Spleen (tissue), 11 donors: ENCODE measurements around the gene MPPED2. TPM values are rescaled to one million over a fixed set of nuclear protein-coding genes. Genes with fewer than 3 reads are reported as not detected.

Source experiments
- DNase-seq: peaks from one replicate; pipeline ENCODE4 v3.0.0-alpha.2; 2020
- H3K27ac ChIP-seq, 8 donors: fragments of 200-600 bp; sonication (generic) in 7 of 8; 1 replicate in 4 of 8; 2 replicates in 4 of 8; pipeline versions ENCODE4 v1.5.0 to v1.8.0; 2016 to 2021; ENCODE audit warnings: inconsistent platforms in 4 of 8, mild to moderate bottlenecking in 4 of 8, moderate library complexity in 1 of 8
- H3K27me3 ChIP-seq, 7 donors: fragments of 200-600 bp; sonication (generic) in 6 of 7; replicated peaks in 1 of 7; 1 replicate in 4 of 7; 2 replicates in 3 of 7; pipeline versions ENCODE4 v1.5.0 to v1.8.0; 2016 to 2021; ENCODE audit warnings: inconsistent platforms in 3 of 7, mild to moderate bottlenecking in 1 of 7
- H3K36me3 ChIP-seq, 6 donors: fragments of 200-600 bp; sonication (generic) in 5 of 6; 1 replicate in 4 of 6; 2 replicates in 2 of 6; pipeline versions ENCODE4 v1.5.0 to v1.8.0; 2016 to 2021; ENCODE audit warnings: inconsistent platforms in 2 of 6
- H3K4me1 ChIP-seq, 6 donors: fragments of 200-600 bp; sonication (generic) in 5 of 6; 1 replicate in 3 of 6; 2 replicates in 3 of 6; pipeline versions ENCODE4 v1.5.0 to v1.8.0; 2016 to 2021; ENCODE audit warnings: inconsistent platforms in 3 of 6
- H3K4me3 ChIP-seq, 8 donors: fragments of 200-600 bp; sonication (generic) in 7 of 8; 1 replicate in 4 of 8; 2 replicates in 4 of 8; pipeline versions ENCODE4 v1.5.0 to v1.8.0; 2016 to 2021; ENCODE audit warnings: inconsistent platforms in 4 of 8, mild to moderate bottlenecking in 4 of 8, moderate library complexity in 2 of 8
- H3K9me3 ChIP-seq, 8 donors: fragments of 200-600 bp; sonication (generic) in 7 of 8; 1 replicate in 4 of 8; 2 replicates in 4 of 8; pipeline versions ENCODE4 v1.5.0 to v1.8.0; 2016 to 2021; ENCODE audit warnings: inconsistent platforms in 4 of 8
- POLR2A ChIP-seq, 3 donors: fragments of 450-650 bp; IDR thresholded peaks; one replicate each; pipeline ENCODE4 v1.5.1; 2017; ENCODE audit warnings: antibody characterized with exemption in 3 of 3, mild to moderate bottlenecking in 1 of 3
- POLR2AphosphoS5 ChIP-seq, 3 donors: sonication (generic); formaldehyde crosslinking; IDR thresholded peaks; one replicate each; pipeline ENCODE4 v1.5.1; 2017; ENCODE audit warnings: antibody characterized with exemption in 3 of 3
- WGBS, 5 donors: extraction: QIAGEN DNeasy Blood & Tissue Kit in 3 of 5; methylation state at CpG; one replicate each; pipeline versions ENCODE4 v1.1.5 to v1.1.7; 2013 to 2018; 5-methylcytosine and 5-hydroxymethylcytosine counted together
- intact Hi-C: fragments of 100-400 bp; cut with DNase I; formaldehyde crosslinking; loops from one replicate; pipeline ENCODE4 v1.15.0; 2023; ENCODE audit warnings: low total_unique reads
- polyA plus RNA-seq, 3 donors: library from polyadenylated mRNA; stranded (reverse); fragments of 200-250 nt; gene quantifications; one replicate each; pipeline ENCODE4 v1.2.1, GENCODE V29; 2013
- total RNA-seq, 7 donors: library from RNA; depleted of rRNA in 3 of 7; stranded (reverse); fragments of >200 nt in 3 of 7; fragmentation: NEBNext Ultra II Directional in 4 of 7; extraction: Animal tissue kit (Norgen Biotek cat#: 25700) in 4 of 7; gene quantifications; one replicate each; pipeline versions ENCODE4 v1.1.0 to v1.2.1, GENCODE V29; 2016 to 2021
- TF ChIP-seq, protein P1 (sequence below), 11 experiments: fragments of 200-600 bp in 7 of 11; fragments of 450-650 bp in 4 of 11; sonication (generic) in 4 of 11; IDR thresholded peaks in 8 of 11; conservative IDR thresholded peaks in 3 of 11; 1 replicate in 7 of 11; 2 replicates in 4 of 11; pipeline versions ENCODE4 v1.4.0 to v1.8.0; 2016 to 2021; ENCODE audit warnings: antibody characterized with exemption in 11 of 11, inconsistent platforms in 4 of 11, mild to moderate bottlenecking in 1 of 11
- donor health status: healthy with polysubstance abuse.
- donor health status: DM: no; HTN: no; CAD: no; lungs with moderate emphysema.
- donor health status: DM: no; HTN: no; CAD: no.
- donor health status: Bipolar disorder and iron deficiency.
- donor health status: healthy.
- donor health status: DM: no; HTN: no; CAD: no.
- donor health status: DM: yes; HTN: yes; CAD: no.

MPPED2 gene
- total and polyA plus RNA-seq, 10 donors: 0.72 to 14.6 (median 5.2) TPM

DNA sequence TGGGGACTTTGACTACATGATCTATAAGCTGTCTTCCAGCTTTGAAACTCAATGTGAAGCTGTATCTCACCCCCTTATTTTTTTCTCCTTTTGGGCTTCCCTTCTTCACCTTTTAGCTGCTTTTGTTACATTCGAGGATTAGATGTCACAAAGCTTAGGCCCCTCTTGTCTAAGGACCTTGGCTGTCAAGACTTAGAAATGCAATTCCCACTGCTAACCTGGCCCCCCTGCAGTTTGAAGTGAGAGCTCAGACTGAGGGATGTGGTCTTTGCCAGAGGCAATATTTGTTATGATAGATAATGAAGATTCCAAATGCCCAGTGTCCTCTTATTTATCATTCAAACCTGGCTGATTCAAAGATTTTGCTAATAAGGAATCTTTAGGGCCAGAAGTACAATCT is 135.0 kb downstream of the MPPED2 start:
- Histone ChIP-seq H3K36me3 (no peaks in the 10 kb centered on the region), H3K4me1 (peaks cover 0 to 6% (median 0%) of the 10 kb centered on the region in 6 donors), H3K9me3 (no peaks in the 10 kb centered on the region), H3K27ac (no peak overlapping the region), H3K4me3 (no peak overlapping the region), H3K27me3 (no peaks in the 10 kb centered on the region)
- TF ChIP-seq POLR2A (IDR thresholded peaks at IDR 0.05): no peak
- TF ChIP-seq, protein P1, sequence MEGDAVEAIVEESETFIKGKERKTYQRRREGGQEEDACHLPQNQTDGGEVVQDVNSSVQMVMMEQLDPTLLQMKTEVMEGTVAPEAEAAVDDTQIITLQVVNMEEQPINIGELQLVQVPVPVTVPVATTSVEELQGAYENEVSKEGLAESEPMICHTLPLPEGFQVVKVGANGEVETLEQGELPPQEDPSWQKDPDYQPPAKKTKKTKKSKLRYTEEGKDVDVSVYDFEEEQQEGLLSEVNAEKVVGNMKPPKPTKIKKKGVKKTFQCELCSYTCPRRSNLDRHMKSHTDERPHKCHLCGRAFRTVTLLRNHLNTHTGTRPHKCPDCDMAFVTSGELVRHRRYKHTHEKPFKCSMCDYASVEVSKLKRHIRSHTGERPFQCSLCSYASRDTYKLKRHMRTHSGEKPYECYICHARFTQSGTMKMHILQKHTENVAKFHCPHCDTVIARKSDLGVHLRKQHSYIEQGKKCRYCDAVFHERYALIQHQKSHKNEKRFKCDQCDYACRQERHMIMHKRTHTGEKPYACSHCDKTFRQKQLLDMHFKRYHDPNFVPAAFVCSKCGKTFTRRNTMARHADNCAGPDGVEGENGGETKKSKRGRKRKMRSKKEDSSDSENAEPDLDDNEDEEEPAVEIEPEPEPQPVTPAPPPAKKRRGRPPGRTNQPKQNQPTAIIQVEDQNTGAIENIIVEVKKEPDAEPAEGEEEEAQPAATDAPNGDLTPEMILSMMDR (IDR thresholded peaks at IDR 0.05 in 8 of 11, conservative IDR thresholded peaks at IDR 0.05 in 3 of 11): no peak
- no peak for TF ChIP-seq POLR2AphosphoS5 (IDR thresholded peaks at IDR 0.05)
- no peak for DNase-seq
- intact Hi-C loops: no loop called here
- 70 to 90% (median 83%) methylated on average over 1 of the region's 1 CpG for WGBS, 5 donors

DNA sequence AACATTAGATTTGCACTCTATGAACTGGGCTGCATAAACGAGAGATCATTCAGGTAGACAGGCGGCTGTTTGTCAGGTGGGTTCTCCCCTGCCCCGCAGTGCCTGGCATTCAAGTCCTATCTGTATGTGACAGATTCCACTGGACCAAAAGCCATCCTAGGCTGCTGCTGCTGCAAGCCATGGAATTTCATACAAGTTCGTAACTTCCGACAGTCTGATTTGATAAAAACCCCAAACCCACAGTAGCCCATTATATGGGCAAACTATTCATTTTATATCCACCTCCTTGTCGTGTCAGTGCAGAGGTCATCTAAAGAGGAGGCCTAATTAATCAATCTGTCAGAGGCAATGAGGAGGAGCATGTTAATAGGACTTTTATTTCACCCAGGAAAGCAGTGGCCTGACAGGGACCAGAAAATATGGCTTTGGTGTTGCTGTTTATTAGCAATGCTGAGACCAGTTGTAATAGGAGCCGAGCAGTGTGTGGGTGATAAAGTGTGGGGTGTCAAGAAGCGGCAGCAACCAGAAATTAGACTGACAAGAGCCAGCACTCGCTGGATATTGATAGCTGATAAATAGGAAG is 139.0 kb downstream of the MPPED2 start:
- 85 to 92% (median 89%) methylated on average over 9 of the region's 9 CpGs for WGBS, 5 donors
- DNase-seq: no peak
- Histone ChIP-seq H3K27me3 (no peaks in the 10 kb centered on the region), H3K36me3 (no peaks in the 10 kb centered on the region), H3K27ac (no peak overlapping the region), H3K4me1 (peaks cover 0 to 5% (median 0%) of the 10 kb centered on the region in 6 donors), H3K9me3 (no peaks in the 10 kb centered on the region), H3K4me3 (no peak overlapping the region)
- intact Hi-C loops: no loop called here
- TF ChIP-seq POLR2A (IDR thresholded peaks at IDR 0.05) (no peak), POLR2AphosphoS5 (IDR thresholded peaks at IDR 0.05) (no peak)
- TF ChIP-seq, protein P1 (IDR thresholded peaks at IDR 0.05 in 8 of 11, conservative IDR thresholded peaks at IDR 0.05 in 3 of 11): no peak

DNA sequence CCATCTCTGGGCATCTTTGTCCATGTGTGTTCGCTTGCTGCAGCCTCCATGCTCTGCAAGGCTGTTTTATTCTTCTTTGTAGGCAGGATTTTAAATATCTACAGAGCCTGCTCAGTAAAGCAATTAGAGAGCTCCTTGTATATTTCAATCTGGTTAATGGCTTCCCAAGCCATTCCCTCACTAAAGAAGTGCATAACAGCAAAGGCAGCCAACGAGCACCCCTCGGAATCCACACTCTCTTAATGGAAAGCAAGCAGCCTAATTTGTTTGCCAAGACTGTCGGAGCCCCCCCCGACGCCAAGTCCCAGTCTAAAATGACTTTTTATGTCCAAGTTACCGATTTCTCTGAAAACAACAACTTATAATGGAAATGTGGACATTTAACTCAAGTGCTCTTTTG is 139.6 kb downstream of the MPPED2 start:
- 73 to 86% (median 81%) methylated on average over 7 of the region's 7 CpGs for whole genome bisulfite sequencing, 5 donors
- TF ChIP-seq POLR2A (IDR thresholded peaks at IDR 0.05) (no peak), POLR2AphosphoS5 (IDR thresholded peaks at IDR 0.05) (no peak)
- TF ChIP-seq, protein P1 (IDR thresholded peaks at IDR 0.05 in 8 of 11, conservative IDR thresholded peaks at IDR 0.05 in 3 of 11): no peak
- Histone ChIP-seq H3K9me3 (no peaks in the 10 kb centered on the region), H3K27ac (no peak overlapping the region), H3K4me1 (no peaks in the 10 kb centered on the region), H3K27me3 (no peaks in the 10 kb centered on the region), H3K36me3 (no peaks in the 10 kb centered on the region), H3K4me3 (no peak overlapping the region)
- no peak for DNase-seq
- intact Hi-C loops: no loop called here

DNA sequence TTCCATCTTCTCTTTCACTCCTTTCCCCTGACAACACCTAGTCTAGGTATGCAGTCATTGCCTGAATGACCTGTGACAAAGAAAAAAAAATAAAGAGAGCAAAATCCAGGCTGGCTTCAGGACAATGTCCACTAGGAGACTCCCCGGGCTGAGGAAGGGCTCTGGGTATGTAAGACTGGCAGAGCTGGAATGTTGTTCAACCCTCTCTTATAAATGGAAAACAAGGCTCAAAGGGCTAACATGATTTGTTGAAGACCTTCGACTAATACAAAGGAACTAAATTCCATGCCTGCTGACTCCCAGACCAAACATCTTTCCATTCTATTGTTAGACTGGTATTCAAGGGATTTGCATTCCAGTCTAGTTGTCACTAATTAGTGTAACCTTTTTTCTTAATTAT is 141.1 kb downstream of the MPPED2 start:
- Histone ChIP-seq H3K27ac (no peak overlapping the region), H3K36me3 (no peaks in the 10 kb centered on the region), H3K4me3 (no peak overlapping the region), H3K4me1 (no peaks in the 10 kb centered on the region), H3K9me3 (no peaks in the 10 kb centered on the region), H3K27me3 (no peaks in the 10 kb centered on the region)
- intact Hi-C loops: no loop called here
- DNase-seq: no peak
- no peak for TF ChIP-seq POLR2A (IDR thresholded peaks at IDR 0.05)
- 45 to 78% (median 67%) methylated on average over 2 of the region's 2 CpGs for WGBS, 5 donors

DNA sequence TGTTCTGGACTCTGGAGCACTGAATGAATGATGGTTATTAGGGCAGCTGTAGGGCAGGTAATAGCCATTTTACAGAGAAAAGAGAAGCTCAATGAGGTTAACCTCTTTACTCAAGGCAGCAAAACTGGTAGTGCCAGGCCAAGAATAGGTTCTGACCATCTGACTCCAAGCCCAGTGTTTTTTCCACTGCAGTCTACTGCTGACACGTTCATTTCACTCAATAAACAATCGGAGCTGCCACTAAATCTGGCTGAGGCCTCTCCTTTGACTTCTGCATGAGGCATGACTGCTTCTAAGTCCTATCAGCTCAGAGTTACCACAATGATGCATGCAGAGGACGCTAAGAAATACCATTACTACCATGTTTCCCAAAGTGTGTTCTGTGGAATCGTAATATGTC is 145.6 kb downstream of the MPPED2 start:
- Histone ChIP-seq H3K4me3 (no peak overlapping the region), H3K4me1 (no peaks in the 10 kb centered on the region), H3K9me3 (no peaks in the 10 kb centered on the region), H3K36me3 (no peaks in the 10 kb centered on the region), H3K27me3 (no peaks in the 10 kb centered on the region), H3K27ac (no peak overlapping the region)
- DNase-seq: no peak
- 78 to 93% (median 84%) methylated on average over 4 of the region's 4 CpGs for WGBS, 5 donors
- intact Hi-C loops: no loop called here
- TF ChIP-seq, protein P1 (IDR thresholded peaks at IDR 0.05 in 8 of 11, conservative IDR thresholded peaks at IDR 0.05 in 3 of 11): no peak
- TF ChIP-seq POLR2AphosphoS5 (IDR thresholded peaks at IDR 0.05) (no peak), POLR2A (IDR thresholded peaks at IDR 0.05) (no peak)
